OCI-LY1 (cell line): Measurements from ENCODE around the gene DNAJC30.

ENCODE experiments used
- EZH2 ChIP-seq: fragments of 200-600 bp; sonication (generic), shearing (Covaris generic); IDR thresholded peaks from 2 replicates; pipeline ENCODE4 v1.8.0; 2017; ENCODE audit warnings: borderline replicate concordance, mixed run types, mild to moderate bottlenecking, antibody characterized with exemption, low read length, moderate library complexity, mixed read lengths
- TF ChIP-seq, protein P1 (sequence below): fragments of 200-600 bp; sonication (generic), shearing (Covaris generic); IDR thresholded peaks from 2 replicates; pipeline ENCODE4 v1.5.1; 2017; ENCODE audit warnings: mild to moderate bottlenecking, antibody characterized with exemption, low read length, moderate library complexity, mixed read lengths

DNA sequence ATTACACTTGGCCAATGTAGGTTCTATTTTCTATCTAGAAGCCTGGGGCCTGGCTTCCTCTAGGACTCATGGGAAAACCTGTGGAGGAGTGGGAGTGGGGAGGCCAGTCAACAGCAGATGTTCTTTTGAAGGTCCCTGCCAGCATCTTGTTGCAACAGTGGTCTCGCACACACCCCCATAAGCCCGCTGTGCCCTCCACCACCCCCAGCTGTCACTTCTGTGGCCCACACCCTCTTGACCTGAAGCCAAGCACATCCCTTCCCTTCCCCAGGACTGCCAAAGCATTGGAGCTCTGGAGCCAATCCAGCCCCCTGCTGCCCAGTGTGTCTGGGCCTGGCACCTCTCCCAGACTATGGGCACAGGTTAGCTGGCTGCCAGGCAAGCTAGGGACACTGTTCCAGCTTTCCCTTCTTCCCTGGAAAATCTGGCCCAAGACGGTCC is 38.1 kb upstream of the DNAJC30 start:
- TF ChIP-seq, protein P1, sequence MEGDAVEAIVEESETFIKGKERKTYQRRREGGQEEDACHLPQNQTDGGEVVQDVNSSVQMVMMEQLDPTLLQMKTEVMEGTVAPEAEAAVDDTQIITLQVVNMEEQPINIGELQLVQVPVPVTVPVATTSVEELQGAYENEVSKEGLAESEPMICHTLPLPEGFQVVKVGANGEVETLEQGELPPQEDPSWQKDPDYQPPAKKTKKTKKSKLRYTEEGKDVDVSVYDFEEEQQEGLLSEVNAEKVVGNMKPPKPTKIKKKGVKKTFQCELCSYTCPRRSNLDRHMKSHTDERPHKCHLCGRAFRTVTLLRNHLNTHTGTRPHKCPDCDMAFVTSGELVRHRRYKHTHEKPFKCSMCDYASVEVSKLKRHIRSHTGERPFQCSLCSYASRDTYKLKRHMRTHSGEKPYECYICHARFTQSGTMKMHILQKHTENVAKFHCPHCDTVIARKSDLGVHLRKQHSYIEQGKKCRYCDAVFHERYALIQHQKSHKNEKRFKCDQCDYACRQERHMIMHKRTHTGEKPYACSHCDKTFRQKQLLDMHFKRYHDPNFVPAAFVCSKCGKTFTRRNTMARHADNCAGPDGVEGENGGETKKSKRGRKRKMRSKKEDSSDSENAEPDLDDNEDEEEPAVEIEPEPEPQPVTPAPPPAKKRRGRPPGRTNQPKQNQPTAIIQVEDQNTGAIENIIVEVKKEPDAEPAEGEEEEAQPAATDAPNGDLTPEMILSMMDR = no peak
- no peak for TF ChIP-seq EZH2
